CD4-positive, alpha-beta T cell treated with Interleukin-12 subunit alpha and Interleukin-12 subunit beta, for 1 hour (primary cell): Measurements from ENCODE around the gene MGAT4C.
"Not testable (repeated sequence)": the region's sequence is repeated elsewhere in the genome, so short reads cannot be mapped to it uniquely, and the experiment has no call there.

Experiments
- DNase-seq: peaks from one replicate; pipeline ENCODE4 v3.0.0-alpha.2; 2020

Gene MGAT4C

DNA sequence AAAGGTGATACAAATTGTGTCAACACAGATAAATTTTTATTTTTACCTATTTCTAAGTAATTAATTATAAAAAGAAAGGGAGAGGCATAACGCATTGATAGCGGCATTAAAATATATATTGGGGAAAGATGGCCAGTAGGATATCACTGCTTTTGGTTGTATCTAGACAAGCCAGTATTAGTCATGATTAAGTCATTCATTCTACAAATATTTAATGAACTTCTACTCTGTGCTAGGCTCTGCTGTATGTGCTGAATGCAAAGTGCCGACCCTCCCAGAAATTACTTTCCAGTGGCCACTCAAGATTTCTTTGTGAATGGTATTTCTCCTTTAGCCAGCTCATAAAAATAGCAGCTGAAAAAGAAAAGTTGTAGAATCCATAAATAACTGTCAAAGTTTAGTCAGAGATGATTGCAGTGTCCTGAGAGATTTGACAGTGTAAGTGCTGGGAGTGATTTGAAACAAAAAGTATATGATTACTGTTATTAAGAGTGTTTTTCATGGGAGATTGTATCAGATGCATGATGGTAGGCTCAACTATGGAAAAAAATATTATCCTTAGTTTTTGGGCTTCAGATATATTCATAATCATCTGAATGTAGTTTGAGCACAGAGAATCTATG is 133.2 kb downstream of the MGAT4C start:
- DNase-seq = no peak

DNA sequence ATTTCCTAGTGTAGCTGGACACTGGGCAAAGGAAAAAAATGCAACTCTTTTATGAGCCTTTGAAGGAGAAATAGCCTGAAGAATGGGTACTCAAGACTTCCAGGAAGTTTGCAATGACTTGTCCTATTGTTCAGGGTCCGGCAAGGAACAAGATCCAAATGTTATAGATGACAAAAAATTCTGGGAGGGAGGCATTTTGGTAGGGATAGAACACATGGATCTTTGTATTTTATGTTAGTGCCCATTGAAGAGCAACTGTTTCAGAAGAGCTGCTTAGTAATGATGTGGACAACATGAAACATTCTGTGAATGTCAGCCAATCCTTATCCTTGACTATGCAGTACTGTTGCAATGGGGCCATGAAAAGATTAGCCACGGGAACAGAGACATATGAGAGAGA is 138.0 kb downstream of the MGAT4C start:
- no peak for DNase-seq

DNA sequence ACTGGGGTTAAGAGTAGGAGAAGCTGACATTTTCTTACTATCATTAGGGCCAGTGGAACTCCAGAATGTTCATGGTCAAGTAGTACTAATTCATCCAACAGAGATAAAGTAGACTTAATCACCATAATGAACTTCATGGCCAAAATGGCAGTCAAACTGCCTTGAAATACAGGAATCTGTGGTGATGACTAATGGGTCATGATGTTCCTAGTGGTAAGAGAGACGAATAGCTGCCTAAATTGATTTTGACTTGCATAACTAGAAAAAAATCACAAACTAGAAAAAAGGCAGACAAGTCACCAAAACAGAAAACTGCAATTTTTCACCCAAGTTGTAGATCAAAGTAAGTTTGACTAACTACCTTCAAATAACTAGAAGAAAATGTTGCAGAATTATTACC is 138.5 kb downstream of the MGAT4C start:
- no peak for DNase-seq

DNA sequence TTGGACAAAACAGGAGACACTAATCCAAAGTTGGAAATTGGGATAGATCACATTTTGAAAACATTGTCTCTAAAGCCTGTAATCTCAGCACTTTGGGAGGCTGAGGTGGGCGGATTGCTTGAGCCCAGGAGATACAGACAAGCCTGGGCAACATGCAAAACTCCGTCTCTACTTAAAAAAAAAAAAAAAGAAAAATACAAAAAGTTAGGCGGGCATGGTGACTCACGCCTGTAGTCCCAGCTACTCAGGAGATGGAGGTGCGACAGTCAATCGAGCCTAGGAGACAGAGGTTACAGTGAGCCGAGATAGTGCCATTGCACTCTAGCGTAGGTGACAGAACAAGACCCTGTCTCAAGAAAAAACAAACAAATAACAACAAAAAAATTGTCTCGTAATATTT is 152.1 kb downstream of the MGAT4C start:
- no peak for DNase-seq

DNA sequence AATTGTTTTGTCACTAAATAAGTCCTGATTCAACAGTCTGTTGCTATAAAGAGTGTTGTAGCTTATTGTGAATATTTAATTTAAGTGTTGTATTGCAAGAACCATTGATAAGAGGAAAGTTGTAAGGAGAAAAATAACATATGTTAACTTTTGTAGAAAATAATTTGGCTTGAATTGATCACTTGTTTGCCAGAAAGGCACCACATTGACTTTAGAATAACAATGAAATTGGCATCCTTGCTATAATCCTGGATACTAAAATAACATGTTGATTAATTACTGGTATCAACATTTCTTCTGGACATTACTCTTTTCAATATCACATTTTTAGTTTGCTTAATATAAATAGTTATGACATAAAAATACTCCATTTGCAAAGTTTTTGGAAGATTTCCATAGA is 159.0 kb downstream of the MGAT4C start:
- no peak for DNase-seq

DNA sequence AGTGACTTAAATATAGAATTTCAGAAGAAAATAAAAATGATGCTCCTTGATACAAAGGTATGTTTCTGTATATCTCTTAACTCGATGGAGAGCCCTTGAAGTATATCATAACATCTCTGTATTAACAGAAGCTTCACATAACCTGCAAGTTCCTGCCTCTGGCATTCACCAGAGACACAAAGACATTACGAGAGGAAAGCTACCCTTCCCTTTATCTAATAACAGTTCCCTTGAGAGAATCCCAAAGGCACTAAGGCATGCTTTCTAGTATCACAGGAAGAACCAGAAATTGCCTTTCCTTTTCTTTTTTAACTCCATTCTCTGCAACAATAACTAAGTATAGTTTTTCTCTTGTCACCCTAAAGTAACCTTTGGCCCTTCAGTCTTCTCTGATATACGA is 164.5 kb downstream of the MGAT4C start:
- DNase-seq = no peak

DNA sequence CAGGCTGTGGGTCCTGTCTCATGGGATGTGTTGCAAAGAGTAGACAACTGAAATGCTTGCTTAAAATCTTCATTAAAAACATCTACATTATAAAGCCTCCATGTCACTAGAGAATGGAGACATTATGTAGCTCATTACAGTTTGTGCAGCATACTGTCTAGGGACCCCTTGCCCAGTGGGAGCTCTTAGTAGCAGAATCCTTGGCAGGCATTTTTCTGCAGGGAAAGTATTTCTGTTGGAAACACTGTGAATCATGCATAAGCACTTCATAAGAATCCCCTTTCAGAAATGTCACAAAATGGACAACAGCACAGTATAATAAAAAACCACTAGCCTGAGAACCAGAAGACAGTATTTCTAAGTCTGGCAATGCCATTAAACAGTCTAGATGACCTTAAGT is 174.3 kb downstream of the MGAT4C start:
- no peak for DNase-seq

DNA sequence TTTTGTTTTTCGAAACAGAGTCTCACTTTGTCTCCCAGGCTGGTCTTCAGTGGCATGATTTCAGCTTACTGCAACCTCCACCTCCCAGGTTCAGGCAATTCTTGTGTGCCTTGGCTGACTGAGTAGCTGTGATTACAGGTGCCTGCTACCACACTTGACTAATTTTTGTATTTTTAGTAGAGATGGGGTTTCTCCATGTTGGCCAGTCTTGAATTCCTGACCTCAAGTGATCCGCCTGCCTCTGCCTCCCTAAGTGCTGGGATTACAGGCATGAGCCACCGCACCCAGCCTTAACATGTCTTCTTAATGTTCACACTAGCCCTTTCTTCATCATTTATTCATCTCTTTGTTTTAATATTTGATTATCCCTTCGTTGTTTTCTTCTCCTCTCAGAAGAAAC is 197.1 kb downstream of the MGAT4C start:
- not testable (repeated sequence) for DNase-seq

DNA sequence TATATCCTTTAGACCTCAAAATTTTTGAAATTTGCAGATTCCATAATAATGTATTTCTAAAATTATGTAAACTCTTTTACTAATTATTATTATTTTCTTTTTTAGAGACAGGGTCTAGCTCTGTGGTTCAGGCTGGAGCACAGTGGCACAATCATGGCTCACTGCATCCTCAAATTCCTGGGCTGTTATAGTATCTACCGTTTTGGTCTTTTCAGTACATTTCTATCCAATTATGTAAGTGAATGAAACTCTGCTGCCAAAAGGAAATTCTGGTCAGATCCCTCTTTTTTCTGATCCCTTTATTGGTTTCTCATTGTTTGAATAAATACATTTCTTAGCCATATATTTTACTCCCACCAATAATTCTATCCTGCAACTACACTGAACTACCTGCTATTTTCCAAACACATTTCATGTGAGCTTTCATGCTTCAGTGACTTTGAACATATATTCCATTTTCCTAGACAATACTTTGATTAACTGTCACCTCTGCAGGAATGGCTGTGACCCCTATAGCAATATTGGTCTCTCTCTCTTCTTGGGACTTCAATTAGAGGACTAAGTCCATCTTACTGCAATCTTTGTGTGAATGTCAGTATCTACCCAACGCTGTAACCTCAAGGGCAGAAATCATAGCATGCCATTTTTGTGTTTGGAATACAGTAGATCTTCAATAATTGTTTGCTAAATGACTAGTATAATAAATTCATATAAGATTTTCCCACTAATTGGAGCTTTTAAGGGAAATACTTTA is 198.9 kb downstream of the MGAT4C start:
- no peak for DNase-seq

DNA sequence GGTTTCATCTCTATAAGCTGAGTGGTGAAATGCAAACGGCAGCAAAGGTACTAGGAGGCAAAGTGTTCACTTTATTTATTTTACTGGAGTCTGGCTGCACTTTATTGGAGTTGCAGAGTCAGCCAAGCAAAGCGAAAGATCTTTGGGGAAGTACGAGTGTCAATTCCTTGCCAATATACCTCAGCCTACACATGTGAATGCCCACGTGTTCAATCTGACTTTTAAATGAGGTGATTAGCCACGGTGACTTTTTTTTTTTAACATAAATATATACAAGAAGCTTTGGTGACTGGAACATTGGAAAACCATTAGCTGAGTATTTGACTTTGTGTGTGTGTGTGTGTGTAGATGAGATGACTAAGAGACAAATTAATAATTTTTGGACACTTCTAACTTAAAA is 203.3 kb downstream of the MGAT4C start:
- no peak for DNase-seq

DNA sequence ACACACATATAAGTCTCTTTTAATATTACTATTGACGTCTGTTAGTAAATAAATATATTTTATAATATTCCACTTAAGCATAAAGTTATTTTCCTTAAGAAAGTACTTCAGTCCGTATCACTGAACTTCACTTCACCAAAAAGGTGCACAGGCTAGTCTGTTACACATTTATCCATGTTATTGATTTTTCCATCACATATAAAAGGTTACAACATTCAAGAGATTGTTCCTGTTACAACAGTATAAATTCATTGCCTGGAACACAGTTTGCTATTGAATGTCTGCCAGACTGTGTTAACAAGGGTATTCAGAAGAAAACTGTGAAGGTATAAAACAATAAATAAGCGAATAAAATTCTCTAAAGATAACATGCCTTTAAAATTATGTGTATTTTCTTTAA is 206.2 kb downstream of the MGAT4C start:
- DNase-seq = no peak

DNA sequence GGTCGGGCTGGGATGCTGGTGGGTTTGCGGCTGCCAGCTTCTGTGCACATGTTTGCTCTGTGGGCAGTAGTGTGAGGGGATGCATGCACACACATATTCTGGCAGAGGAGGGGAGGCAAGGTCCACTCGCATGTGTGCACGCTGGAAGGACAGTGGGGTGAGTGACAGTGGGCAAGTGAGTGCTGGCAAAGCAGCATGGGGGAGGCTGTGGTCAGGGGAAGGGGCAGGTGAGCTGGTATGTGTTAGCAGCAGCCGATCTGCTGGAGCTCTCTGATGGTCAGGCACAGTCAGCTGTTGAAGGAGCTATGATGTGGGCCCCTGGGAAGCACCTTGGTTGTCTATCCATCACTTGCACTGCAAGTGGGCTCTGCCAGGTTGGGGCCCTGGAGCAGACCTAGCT is 211.8 kb downstream of the MGAT4C start:
- DNase-seq = no peak

DNA sequence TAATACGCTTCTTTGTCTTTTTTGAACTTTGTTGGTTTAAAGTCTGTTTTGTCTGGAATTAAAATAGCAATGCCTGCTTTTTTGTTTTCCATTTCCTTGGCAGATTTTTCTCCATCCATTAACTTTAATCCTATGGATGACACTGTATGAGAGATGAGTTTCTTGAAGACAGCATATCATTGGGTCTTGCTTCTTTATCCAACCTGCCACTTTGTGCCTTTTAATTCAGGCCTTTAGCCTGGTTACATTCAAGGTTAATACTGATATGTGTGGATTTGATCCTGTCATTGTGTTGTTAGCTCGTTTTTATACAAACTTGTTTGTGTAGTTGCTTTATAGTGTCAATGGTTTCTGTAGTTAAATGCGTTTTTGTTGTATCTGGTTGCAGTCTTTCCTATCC is 214.1 kb downstream of the MGAT4C start:
- DNase-seq = no peak

DNA sequence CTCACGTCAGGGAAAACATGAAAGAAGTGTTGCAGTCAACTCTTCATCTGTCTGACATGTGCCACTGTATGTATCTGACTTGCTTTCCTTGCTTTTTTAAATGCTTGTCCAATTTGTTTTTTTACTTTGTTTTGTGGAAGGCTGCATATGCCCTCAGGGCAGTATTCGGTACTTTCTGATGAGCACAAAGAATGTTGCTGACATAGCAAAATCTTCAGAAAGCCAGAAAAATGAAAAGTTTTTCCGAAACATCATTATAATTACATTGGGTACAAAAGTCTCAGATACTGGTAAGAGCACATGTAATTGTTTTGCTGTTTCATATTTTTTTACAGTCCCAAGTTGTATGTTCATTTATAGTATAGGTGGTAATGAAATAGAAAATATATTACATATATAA is 237.8 kb downstream of the MGAT4C start:
- no peak for DNase-seq

DNA sequence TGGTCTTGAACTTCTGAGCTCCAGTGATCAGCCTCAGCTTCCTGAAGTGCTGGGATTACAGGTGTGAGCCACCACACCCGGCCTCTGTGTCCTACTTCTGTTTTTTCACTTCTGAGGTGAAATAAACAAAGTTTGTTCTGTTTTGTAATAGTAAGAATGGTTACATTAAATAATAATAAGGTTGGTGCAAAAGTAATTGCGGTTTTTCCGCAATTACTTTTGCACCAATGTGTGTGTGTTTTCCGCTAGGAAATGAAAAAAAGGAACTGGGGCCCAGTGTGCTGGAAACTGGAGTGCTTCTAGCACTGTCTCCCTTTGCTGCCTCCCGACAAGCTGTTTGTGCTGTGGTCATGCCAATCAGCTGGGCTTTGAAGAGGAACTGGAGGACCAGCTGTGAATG is 241.2 kb downstream of the MGAT4C start:
- DNase-seq = no peak

DNA sequence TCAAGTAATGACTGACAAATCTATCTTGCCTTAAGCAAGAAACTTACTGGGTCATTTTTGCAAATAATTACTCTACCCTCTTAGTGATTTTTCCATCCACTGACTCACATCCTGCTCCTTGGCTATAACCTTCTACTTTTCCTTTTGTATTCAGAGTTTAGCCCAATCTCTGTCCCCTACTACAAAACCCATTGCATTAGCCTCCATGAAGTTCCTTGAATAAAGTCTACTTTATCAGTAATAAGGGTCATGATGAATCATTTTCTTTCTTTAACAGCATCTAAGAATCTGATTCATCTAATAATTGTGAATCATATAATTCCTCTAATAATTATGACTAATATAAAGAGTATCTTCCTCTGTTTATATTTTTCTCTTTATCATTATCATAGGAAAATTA is 249.5 kb downstream of the MGAT4C start:
- no peak for DNase-seq

DNA sequence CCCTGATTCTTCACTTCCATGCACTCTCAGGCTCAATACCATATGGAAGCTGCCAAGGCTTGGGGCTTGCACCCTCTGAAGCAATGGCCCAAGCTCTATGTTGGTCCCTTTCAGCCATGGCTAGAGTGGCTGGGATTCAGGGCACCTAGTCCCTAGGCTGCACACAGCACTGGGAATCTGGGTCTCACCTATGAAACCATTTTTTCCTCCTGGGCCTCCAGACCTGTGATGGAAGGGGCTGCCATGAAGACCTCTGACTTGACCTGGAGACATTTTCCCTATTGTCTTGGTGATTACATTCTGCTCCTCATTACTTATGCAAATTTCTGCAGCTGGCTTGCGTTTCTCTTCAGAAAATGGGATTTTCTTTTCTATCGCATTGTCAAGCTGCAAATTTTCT is 258.1 kb downstream of the MGAT4C start:
- DNase-seq = no peak

DNA sequence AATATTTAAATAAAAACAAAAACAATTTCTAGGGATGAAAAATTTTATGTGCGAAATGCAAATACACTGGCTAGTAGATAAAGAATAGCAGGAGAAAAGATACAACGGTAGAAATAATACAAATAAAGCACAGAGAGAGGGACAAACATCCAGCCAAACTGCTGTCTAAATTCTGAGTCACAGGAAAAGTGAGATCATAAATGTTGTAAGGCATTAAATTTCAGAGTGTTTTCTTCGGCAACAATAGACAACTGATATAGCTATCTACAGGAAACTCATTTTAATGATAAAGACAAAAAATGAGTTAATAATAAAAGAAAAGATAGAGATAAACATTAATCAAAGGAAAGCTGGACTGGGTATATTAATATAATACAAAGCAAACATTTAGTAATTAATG is 259.9 kb downstream of the MGAT4C start:
- no peak for DNase-seq

DNA sequence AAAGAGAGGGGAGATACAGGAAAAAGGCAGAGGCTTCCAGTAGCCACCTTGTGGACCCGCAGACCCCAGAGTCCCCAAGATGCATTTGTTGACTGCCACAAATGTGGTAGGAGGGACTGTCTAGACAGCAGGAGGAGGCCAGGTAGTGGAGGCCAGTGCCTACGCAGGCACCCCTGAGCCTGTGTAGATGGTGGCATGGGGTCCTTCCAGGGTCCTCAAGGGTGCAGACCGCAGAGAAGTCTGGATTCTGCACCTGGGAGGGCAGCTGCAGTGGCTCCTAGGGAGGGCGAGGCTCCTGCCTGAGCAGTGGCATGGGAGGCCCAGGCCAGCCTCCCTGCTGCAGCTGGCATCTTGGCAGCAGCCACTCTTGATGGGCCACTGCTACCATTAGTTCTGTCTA is 262.4 kb downstream of the MGAT4C start:
- no peak for DNase-seq

DNA sequence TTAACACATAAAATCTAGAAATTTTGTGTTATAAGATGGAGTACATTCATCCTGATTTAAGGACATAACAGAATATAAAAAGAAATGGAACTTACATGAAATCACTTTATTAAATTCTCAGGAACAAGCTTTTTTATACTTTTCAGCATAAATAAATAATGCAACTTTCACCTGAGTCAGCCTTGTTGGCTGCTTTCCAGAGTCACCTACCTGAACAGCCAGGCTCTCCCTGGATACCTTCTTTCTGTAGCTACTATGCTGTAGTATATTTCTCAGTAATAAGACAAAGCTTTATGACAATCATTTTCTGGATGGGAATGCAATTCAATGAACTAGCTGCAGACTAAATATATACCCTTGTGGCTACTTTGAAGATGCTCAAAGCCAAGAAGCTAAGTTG is 270.2 kb downstream of the MGAT4C start:
- no peak for DNase-seq

DNA sequence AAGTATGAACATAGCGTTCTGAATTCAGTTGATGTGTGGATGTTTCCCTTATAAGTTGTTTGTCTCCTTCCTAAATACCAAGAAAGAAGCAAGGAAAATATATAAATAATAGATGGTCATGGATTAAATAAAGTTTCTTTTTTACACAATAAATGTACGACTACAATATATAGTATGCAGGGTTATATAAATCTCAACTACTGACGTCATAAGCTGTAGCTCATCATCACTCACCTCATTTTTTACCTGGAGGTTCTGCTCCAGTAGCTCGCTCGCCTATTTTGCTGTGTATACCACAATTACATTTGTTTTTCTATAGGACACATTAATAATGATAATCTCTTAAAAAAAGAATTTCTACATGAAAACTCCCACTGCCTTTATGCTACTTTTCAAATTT is 272.6 kb downstream of the MGAT4C start:
- no peak for DNase-seq

DNA sequence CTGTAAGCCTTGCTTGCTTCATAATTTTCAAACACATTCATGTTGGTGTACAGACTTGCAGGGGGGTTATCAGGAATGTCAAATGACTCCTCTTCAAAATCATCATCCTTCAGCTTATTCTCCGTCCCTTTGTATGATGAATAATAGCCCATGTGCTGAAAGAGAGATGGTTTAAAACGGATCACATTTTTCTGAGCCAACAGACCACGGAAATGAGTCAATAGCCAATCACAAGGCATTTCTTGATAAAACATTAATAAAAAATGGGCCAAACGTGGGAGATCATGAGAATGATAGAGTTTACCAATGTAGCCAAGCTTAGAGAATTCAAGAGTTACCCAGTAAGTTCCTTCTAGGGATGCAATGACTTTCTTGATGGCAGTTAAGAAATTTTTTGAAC is 276.6 kb downstream of the MGAT4C start:
- no peak for DNase-seq

DNA sequence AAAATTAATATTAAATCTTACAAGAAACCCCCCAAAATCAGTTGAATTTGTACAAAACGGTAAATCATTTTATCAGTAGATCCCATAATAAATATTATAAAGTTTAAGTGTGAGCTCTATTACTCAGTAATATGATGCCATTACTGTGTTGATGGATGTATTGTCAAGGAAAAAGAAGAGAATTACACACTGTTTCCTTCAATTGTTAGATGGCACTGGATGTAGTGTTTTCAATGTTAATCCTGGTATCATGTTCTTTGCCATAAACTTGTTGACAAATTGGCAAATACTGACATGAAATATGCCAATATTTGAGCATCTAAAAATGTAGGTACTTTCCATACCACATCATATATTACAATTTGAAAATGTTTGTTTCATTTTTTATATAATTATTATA is 280.5 kb downstream of the MGAT4C start:
- no peak for DNase-seq

DNA sequence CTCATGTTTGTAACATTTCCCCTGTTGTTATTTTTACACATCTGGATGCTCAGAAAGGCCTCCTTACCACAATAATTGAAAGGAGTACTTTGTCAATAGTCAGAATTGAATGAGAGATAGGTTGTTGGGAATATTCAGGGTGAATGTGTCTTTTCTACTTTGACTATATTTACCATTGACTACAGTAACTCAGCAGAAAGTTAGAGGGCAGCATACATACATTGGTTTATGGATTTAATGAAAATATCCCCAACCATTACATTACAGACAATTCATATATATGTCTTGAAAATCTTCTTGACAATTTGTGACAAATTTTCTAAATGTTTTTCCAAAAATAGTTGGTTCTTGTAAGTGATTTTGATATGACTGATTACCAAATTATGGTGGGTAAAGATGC is 284.4 kb downstream of the MGAT4C start:
- no peak for DNase-seq

DNA sequence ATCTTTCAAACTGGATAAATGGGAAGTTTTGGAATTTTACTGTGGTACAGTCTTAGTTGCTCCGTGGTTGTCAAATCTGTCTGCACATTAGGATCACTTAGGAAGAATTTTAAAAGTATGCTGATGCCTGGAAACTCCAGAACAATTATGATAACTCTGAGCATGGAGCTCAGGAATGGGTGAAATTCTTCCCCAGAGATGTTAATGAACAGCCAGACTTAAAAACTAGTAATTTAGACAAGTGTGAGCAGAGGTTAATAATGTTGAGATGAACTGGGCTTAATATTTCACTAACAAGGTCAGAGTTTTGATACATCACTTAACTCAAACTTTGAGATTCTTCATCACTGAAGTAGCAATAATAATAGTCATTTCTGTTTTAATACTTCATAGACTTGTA is 287.6 kb downstream of the MGAT4C start:
- no peak for DNase-seq
